ENCODE data around the gene TNC.

- no peak for TF ChIP-seq CTCF (IDR thresholded peaks at IDR 0.05; ENCODE audit: low read length)
- TF ChIP-seq EZH2phosphoT487 (IDR thresholded peaks at IDR 0.05; ENCODE audit: low read length) = no peak
- TF ChIP-seq EZH2 (optimal IDR thresholded peaks at IDR 0.05; ENCODE audit: low read depth, low read length) = no peak
These were observed 14.7 kb upstream of the TNC start for GRCh38 chr9:115132648-115133047.
